Endothelial cell of umbilical vein (primary cell): Measurements from ENCODE around the gene PDE1C. TPM values are rescaled to one million over a fixed set of nuclear protein-coding genes. Genes with fewer than 3 reads are reported as not detected.

Source experiments
- BruUV-seq: library from RNA; stranded (reverse); fragments of 400-500 nt; replicated peaks from 2 replicates; lab custom pipeline; 2021; lab: Mats Ljungman, UMichigan
- CTCF ChIA-PET: fragments of 300-600, 350-600 bp; sonication (Branson Sonifier 250); formaldehyde crosslinking; loops from one replicate; lab custom pipeline; 2021; ENCODE audit warnings: antibody characterized with exemption, inconsistent platforms; lab: Charles Lee
- POLR2A ChIA-PET: fragments of 300-600, 350-600 bp; sonication (Branson Sonifier 250); formaldehyde crosslinking; loops from one replicate; lab custom pipeline; 2021; ENCODE audit warnings: antibody characterized with exemption, inconsistent platforms; lab: Charles Lee
- DNase-seq: peaks from one replicate; pipeline ENCODE4 v3.0.0-alpha.2; 2011; ENCODE audit warnings: low read depth, low spot score
- FAIRE-seq: peaks from 2 replicates; lab custom pipeline; 2011; peaks lifted over from hg19 to GRCh38; lab: Jason Lieb, UNC
- H2AFZ ChIP-seq: 2 replicates; pipeline ENCODE4 v1.6.0; 2012; ENCODE audit warnings: low read depth, low read length, control low read depth, inconsistent platforms
- H3K27ac ChIP-seq: 2 replicates; pipeline ENCODE4 v1.5.1; 2011; ENCODE audit warnings: low read depth, mild to moderate bottlenecking, control low read depth, low read length, moderate library complexity; ENCODE audit not compliant: insufficient read depth
- H3K27me3 ChIP-seq, 2 experiments: 2 replicates each; pipeline versions ENCODE4 v1.6.0 to v1.6.1; 2011; ENCODE audit warnings: low read length in 2 of 2, mixed read lengths in 1 of 2; ENCODE audit not compliant: control insufficient read depth in 2 of 2, insufficient read depth in 2 of 2
- H3K36me3 ChIP-seq, 2 experiments: 2 replicates in 1 of 2; 3 replicates in 1 of 2; pipeline ENCODE4 v1.5.1; 2011; ENCODE audit warnings: low read length in 2 of 2, mild to moderate bottlenecking in 1 of 2, moderate library complexity in 1 of 2; ENCODE audit not compliant: control insufficient read depth in 2 of 2, insufficient read depth in 2 of 2; ENCODE audit errors: extremely low read depth in 1 of 2
- H3K4me1 ChIP-seq: 3 replicates; pipeline ENCODE4 v1.5.1; 2011; ENCODE audit warnings: mild to moderate bottlenecking, low read length; ENCODE audit not compliant: control insufficient read depth, insufficient read depth; ENCODE audit errors: extremely low read depth
- H3K4me2 ChIP-seq: 2 replicates; pipeline ENCODE4 v1.6.1; 2011; ENCODE audit warnings: low read length, control low read depth, mixed read lengths; ENCODE audit not compliant: insufficient read depth
- H3K4me3 ChIP-seq, 3 experiments: fragments of 200-600 bp in 1 of 3; sonication (generic), shearing (Covaris generic) in 1 of 3; replicated peaks in 1 of 3; 2 replicates each; pipeline ENCODE4 v1.5.1; 2011 to 2016; ENCODE audit warnings: control low read depth in 3 of 3, low read length in 3 of 3, mild to moderate bottlenecking in 2 of 3, inconsistent platforms in 1 of 3, low read depth in 1 of 3, moderate library complexity in 1 of 3; ENCODE audit not compliant: insufficient read depth in 1 of 3
- H3K79me2 ChIP-seq: 2 replicates; pipeline ENCODE4 v1.6.0; 2012; ENCODE audit warnings: low read length, inconsistent platforms; ENCODE audit not compliant: control insufficient read depth, insufficient read depth
- H3K9ac ChIP-seq: replicated peaks from 2 replicates; pipeline ENCODE3; 2011; ENCODE audit warnings: low read length, control low read depth; ENCODE audit not compliant: insufficient read depth; ENCODE audit errors: extremely low read depth
- H3K9me1 ChIP-seq: replicated peaks from 3 replicates; pipeline ENCODE4 v1.6.0; 2011; ENCODE audit warnings: mild to moderate bottlenecking, low read length; ENCODE audit not compliant: control insufficient read depth, insufficient read depth; ENCODE audit errors: extremely low read depth
- H3K9me3 ChIP-seq: replicated peaks from 2 replicates; pipeline ENCODE4 v1.5.1; 2012; ENCODE audit warnings: low read length, inconsistent platforms; ENCODE audit not compliant: control insufficient read depth, insufficient read depth
- H4K20me1 ChIP-seq: replicated peaks from 2 replicates; pipeline ENCODE3; 2011; ENCODE audit warnings: mild to moderate bottlenecking, low read length; ENCODE audit not compliant: control insufficient read depth, insufficient read depth; ENCODE audit errors: extremely low read depth
- GATA2 ChIP-seq: IDR thresholded peaks from 2 replicates; pipeline ENCODE4 v1.7.0; 2011; ENCODE audit warnings: low read depth, mild to moderate bottlenecking, moderate library complexity, mixed read lengths, low read length; ENCODE audit not compliant: insufficient read length, insufficient read depth
- JUN ChIP-seq: IDR thresholded peaks from 2 replicates; pipeline ENCODE4 v1.6.1; 2011; ENCODE audit warnings: borderline replicate concordance, low read depth; ENCODE audit not compliant: insufficient read length, insufficient read depth
- MYC ChIP-seq: IDR thresholded peaks from one replicate; pipeline ENCODE4 v1.6.1; 2011; ENCODE audit warnings: mild to moderate bottlenecking, low read depth, low read length
- POLR2AphosphoS5 ChIP-seq: IDR thresholded peaks from 2 replicates; pipeline ENCODE4 v1.6.1; 2012; ENCODE audit warnings: low read depth, mild to moderate bottlenecking, control low read depth, low read length, moderate library complexity; ENCODE audit not compliant: insufficient read depth
- dilution Hi-C: fragments of 300-500 bp; cut with MboI; formaldehyde crosslinking; loops from one replicate; pipeline ENCODE4 v1.15.0; 2019; ENCODE audit warnings: low sequenced_read_pairs; ENCODE audit not compliant: extremely low pct_ligation_motif_present
- intact Hi-C: fragments of 100-400 bp; cut with micrococcal nuclease; formaldehyde crosslinking; loops from one replicate; pipeline ENCODE4 v1.10.0; 2022
- polyA plus RNA-seq, 4 experiments: library from polyadenylated mRNA; depleted of rRNA in 3 of 4; stranded (reverse) in 3 of 4; unstranded in 1 of 4; fragments of >200 nt; gene quantifications; 2 replicates each; pipeline versions ENCODE4 v1.2.1 to v1.2.3, GENCODE V29; 2011 to 2012; ENCODE audit warnings: missing spikeins in 1 of 4
- total RNA-seq: library from RNA; stranded (reverse); gene quantifications from 2 replicates; pipeline ENCODE4 v1.2.3, GENCODE V29; 2021

Gene PDE1C
- total and polyA plus RNA-seq, 2 donors (not counting 3 experiments of a cell fraction or from before 2014, with no cell fraction given): 0.90 to 3.1 TPM

- Histone ChIP-seq H2AFZ (no peak overlapping the region), H3K9me3 (no peaks in the 10 kb centered on the region), H3K79me2 (no peaks in the 10 kb centered on the region), H4K20me1 (no peaks in the 10 kb centered on the region), H3K4me1 (no peaks in the 10 kb centered on the region), H3K9ac (no peak overlapping the region), H3K9me1 (no peaks in the 10 kb centered on the region), H3K4me3 (no peak overlapping the region), H3K27ac (no peak overlapping the region), H3K27me3 (peaks cover 0 to 2% of the 10 kb centered on the region in 2 experiments), H3K36me3 (no peaks in the 10 kb centered on the region), H3K4me2 (no peak overlapping the region)
- ChIA-PET POLR2A (no interaction called here), CTCF (interaction anchor here (1.4 to 1.7 kb wide), 3 partner anchors 9 to 156 kb away, joined by 3 to 5 read pairs (median 4); no protein-coding TSS in a partner anchor)
- BruUV-seq: no TSS peak
- intact Hi-C loops: no loop called here
- no peak for DNase-seq
- dilution Hi-C loops: no loop called here
- TF ChIP-seq MYC (no peak), GATA2 (no peak), JUN (no peak)
- no peak for FAIRE-seq
Observed at GRCh38 chr7:32047801-32048200, 22.4 kb downstream of the PDE1C start.

GRCh38 chr7:32047075-32047474, 23.1 kb downstream of the PDE1C start:
- no peak overlapping the region for H3K4me2 ChIP-seq
- DNase-seq (no peak), FAIRE-seq (no peak)
- no peaks in the 10 kb centered on the region for H3K36me3 ChIP-seq
- H4K20me1 ChIP-seq: no peaks in the 10 kb centered on the region
- H3K9me1 ChIP-seq: no peaks in the 10 kb centered on the region
- H3K4me3 ChIP-seq: no peak overlapping the region
- H3K27ac ChIP-seq: no peak overlapping the region
- peaks cover 0 to 2% of the 10 kb centered on the region in 2 experiments for H3K27me3 ChIP-seq
- H3K4me1 ChIP-seq: no peaks in the 10 kb centered on the region
- H3K79me2 ChIP-seq: no peaks in the 10 kb centered on the region
- TF ChIP-seq POLR2AphosphoS5: no peak
- POLR2A ChIA-PET: no interaction called here
- CTCF ChIA-PET: interaction anchor here (1.4 kb wide), 1 partner anchor 157 kb away, joined by 3 read pairs; no protein-coding TSS in a partner anchor
- no peaks in the 10 kb centered on the region for H3K9me3 ChIP-seq
- intact Hi-C loops (no loop called here), dilution Hi-C loops (no loop called here)
- H3K9ac ChIP-seq: no peak overlapping the region
- BruUV-seq: no TSS peak
- no peak overlapping the region for H2AFZ ChIP-seq
